WTC11 (cell line): ENCODE measurements around the gene MRPS10. TPM values are rescaled to one million over a fixed set of nuclear protein-coding genes. Genes with fewer than 3 reads are reported as not detected.

ENCODE experiments used
- ATAC-seq: fragments of 200-7000 bp; cut with Tn5 transposase; 2 replicates; pipeline ENCODE4 v1.10.0; 2021; ENCODE audit warnings: mild to moderate bottlenecking, moderate library complexity
- CTCF ChIA-PET: fragments of 300-600 bp; sonication (Branson Sonifier 250); formaldehyde crosslinking; loops from one replicate; lab custom pipeline; 2021; ENCODE audit warnings: antibody characterized with exemption; lab: Charles Lee
- POLR2A ChIA-PET: fragments of 350-600 bp; sonication (Branson Sonifier 250); formaldehyde crosslinking; loops from one replicate; lab custom pipeline; 2021; ENCODE audit warnings: antibody characterized with exemption; lab: Charles Lee
- DNase-seq: peaks from one replicate; pipeline ENCODE4 v3.0.0; 2021; ENCODE audit warnings: low spot score
- H3K27ac Mint-ChIP-seq: 2 replicates; pipeline ENCODE4 v1.8.0; 2021; ENCODE audit warnings: mixed read lengths
- H3K27me3 Mint-ChIP-seq: 2 replicates; pipeline ENCODE4 v1.8.0; 2021; ENCODE audit warnings: low read depth, mild to moderate bottlenecking, moderate library complexity, mixed read lengths
- H3K36me3 Mint-ChIP-seq: 2 replicates; pipeline ENCODE4 v1.8.0; 2021; ENCODE audit warnings: mixed read lengths
- H3K4me1 Mint-ChIP-seq: 2 replicates; pipeline ENCODE4 v1.8.0; 2022; ENCODE audit warnings: mixed read lengths
- H3K4me3 Mint-ChIP-seq: 2 replicates; pipeline ENCODE4 v1.8.0; 2021; ENCODE audit warnings: mild to moderate bottlenecking, moderate library complexity, mixed read lengths
- H3K9me3 Mint-ChIP-seq: 2 replicates; pipeline ENCODE4 v1.8.0; 2021; ENCODE audit warnings: mixed read lengths
- ATF1 ChIP-seq: sonication (generic); formaldehyde crosslinking; IDR thresholded peaks from 2 replicates; pipeline ENCODE4 v1.8.1; 2023; ENCODE audit warnings: mild to moderate bottlenecking, moderate library complexity, missing genetic modification reagents
- CBFB ChIP-seq: sonication (generic); formaldehyde crosslinking; IDR thresholded peaks from 2 replicates; pipeline ENCODE4 v1.8.1; 2022; ENCODE audit warnings: mild to moderate bottlenecking, low read depth, missing genetic modification reagents
- CREB1 ChIP-seq: sonication (generic); formaldehyde crosslinking; IDR thresholded peaks from 2 replicates; pipeline ENCODE4 v1.8.0; 2023; ENCODE audit warnings: mild to moderate bottlenecking, missing genetic modification reagents
- ESRRA ChIP-seq: sonication (generic); formaldehyde crosslinking; IDR thresholded peaks from 2 replicates; pipeline ENCODE4 v1.8.1; 2022; ENCODE audit warnings: mild to moderate bottlenecking, missing genetic modification reagents, borderline replicate concordance
- ETV6 ChIP-seq: sonication (generic); formaldehyde crosslinking; IDR thresholded peaks from 2 replicates; pipeline ENCODE4 v1.8.1; 2022; ENCODE audit warnings: mild to moderate bottlenecking, missing genetic modification reagents
- FOXJ3 ChIP-seq: sonication (generic); formaldehyde crosslinking; IDR thresholded peaks from 2 replicates; pipeline ENCODE4 v1.9.0; 2021; ENCODE audit warnings: missing genetic modification reagents, mild to moderate bottlenecking, borderline replicate concordance
- JAZF1 ChIP-seq: fragments of 250-450 bp; sonication (Bioruptor Pico); IDR thresholded peaks from 2 replicates; pipeline ENCODE4 v1.9.0; 2021; ENCODE audit warnings: moderate library complexity, mild to moderate bottlenecking, inconsistent platforms
- MXD4 ChIP-seq: fragments of 250-450 bp; sonication (Bioruptor Pico); IDR thresholded peaks from 2 replicates; pipeline ENCODE4 v1.8.0; 2021; ENCODE audit warnings: mild to moderate bottlenecking, moderate library complexity, borderline replicate concordance
- SP1 ChIP-seq: sonication (generic); formaldehyde crosslinking; conservative IDR thresholded peaks from 2 replicates; pipeline ENCODE4 v1.8.1; 2022; ENCODE audit warnings: missing genetic modification reagents
- TP53 ChIP-seq: sonication (generic); formaldehyde crosslinking; IDR thresholded peaks from 2 replicates; pipeline ENCODE4 v1.8.1; 2023; ENCODE audit warnings: mild to moderate bottlenecking, missing genetic modification reagents
- ZNF317 ChIP-seq: sonication (generic); formaldehyde crosslinking; IDR thresholded peaks from 2 replicates; pipeline ENCODE4 v1.8.1; 2023; ENCODE audit warnings: low read depth, mild to moderate bottlenecking, moderate library complexity, missing genetic modification reagents, borderline replicate concordance
- total RNA-seq: library from RNA; stranded (reverse); gene quantifications from 3 replicates; pipeline ENCODE4 v1.2.3, GENCODE V29; 2021
- TF ChIP-seq, protein P1 (sequence below): fragments of 250-450 bp; sonication (Bioruptor Pico); conservative IDR thresholded peaks from 2 replicates; pipeline ENCODE4 v1.9.0; 2021; ENCODE audit warnings: mild to moderate bottlenecking
- TF ChIP-seq, protein P2 (sequence below): sonication (generic); formaldehyde crosslinking; IDR thresholded peaks from 2 replicates; pipeline ENCODE4 v1.8.1; 2022; ENCODE audit warnings: low read depth, mild to moderate bottlenecking, moderate library complexity, missing genetic modification reagents, borderline replicate concordance
- TF ChIP-seq, protein P3 (sequence below): sonication (generic); formaldehyde crosslinking; IDR thresholded peaks from 2 replicates; pipeline ENCODE4 v1.8.0; 2023; ENCODE audit warnings: missing genetic modification reagents
- TF ChIP-seq, protein P4 (sequence below): sonication (generic); formaldehyde crosslinking; IDR thresholded peaks from 2 replicates; pipeline ENCODE4 v1.8.1; 2023; ENCODE audit warnings: mild to moderate bottlenecking, missing genetic modification reagents, borderline replicate concordance
- TF ChIP-seq, protein P5 (sequence below): sonication (generic); formaldehyde crosslinking; IDR thresholded peaks from 2 replicates; pipeline ENCODE4 v1.8.1; 2023; ENCODE audit warnings: mild to moderate bottlenecking, missing genetic modification reagents, moderate library complexity

The MRPS10 gene
- total RNA-seq, 1 experiment from 2014 or later: 31.3 TPM

DNA sequence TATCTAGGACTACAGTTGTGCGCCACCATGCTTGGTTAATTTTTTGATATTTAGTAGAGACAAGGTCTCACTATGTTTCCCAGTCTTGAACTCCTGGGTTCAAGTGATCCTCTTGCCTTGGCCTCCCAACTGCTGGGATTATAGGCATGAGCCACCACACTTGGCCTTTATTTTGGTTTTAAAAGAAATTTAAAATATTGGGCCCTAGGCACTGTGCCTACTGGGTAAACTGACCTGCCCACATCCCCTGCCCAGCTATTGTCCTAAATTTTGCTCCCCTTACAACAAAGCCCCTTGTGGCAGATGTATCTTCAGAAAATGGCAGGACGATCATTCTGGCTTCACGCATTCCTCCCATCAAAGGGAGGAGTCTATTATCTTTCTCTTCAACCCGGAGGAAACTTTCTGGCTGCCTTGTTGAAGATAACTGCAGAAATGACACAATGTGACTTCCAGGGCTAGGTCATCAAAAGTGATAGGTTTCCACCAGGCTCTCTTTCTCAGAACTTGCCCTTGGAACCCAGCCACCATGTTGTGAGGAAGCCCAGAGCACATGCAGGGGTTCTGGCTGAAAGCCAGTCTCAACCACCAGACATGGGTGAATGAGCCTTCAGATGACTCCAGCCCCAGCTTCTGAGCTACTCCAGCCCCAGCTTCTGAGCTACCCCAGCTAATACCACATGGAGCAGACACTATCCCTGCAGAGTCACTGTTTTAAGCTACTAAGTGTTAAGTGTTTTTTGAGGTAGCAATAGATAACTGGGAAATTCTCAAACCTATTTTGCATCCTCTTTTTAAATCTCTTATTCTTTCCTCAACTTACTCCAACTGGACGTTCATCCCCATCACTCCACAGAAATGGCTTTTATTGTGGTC is 18.3 kb downstream of the MRPS10 start:
- Mint-ChIP-seq H3K9me3 (no peaks in the 10 kb centered on the region), H3K4me3 (no peak overlapping the region), H3K27me3 (no peaks in the 10 kb centered on the region; the same call in 1 of the 2 replicates), H3K27ac (no peak overlapping the region), H3K36me3 (peaks cover 1% of the 10 kb centered on the region), H3K4me1 (no peaks in the 10 kb centered on the region)
- no peak for TF ChIP-seq MXD4 (CRISPR knock-in tag)
- no peak for TF ChIP-seq ESRRA (CRISPR knock-in tag)
- no peak for TF ChIP-seq SP1 (CRISPR knock-in tag)
- TF ChIP-seq, protein P1, sequence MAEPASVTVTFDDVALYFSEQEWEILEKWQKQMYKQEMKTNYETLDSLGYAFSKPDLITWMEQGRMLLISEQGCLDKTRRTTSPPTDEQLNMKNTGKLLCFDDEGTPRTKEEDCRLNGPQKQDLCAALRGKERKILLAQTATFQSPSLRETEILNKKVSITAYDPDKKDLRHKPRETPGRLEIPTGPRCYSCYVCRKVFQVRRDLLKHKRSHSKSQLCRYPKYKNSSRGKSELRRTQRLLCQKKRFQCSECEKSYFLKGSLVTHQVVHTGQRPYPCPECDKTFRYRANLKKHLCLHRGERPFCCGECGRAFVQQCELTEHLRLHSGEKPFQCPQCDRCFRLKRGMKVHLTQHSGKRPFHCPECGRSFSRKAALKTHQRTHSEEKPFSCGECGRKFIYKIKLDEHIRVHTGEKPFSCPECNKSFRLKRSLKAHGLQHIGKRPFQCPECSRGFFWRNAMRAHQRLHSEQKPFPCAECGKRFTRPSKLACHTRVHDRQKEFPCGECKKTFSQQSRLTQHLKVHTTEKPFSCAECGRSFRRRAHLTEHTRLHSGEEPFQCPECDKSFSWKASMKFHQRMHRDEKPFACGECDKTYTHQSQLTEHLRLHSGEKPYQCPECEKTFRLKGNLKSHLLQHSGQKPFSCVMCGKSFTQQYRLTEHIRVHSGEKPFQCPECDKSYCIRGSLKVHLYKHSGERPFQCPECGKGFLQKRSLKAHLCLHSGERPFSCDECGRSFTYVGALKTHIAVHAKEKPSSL (CRISPR knock-in tag): no peak
- no peak for TF ChIP-seq FOXJ3 (CRISPR knock-in tag)
- TF ChIP-seq TP53 (CRISPR knock-in tag): no peak
- TF ChIP-seq CBFB (CRISPR knock-in tag): no peak
- TF ChIP-seq, protein P2, sequence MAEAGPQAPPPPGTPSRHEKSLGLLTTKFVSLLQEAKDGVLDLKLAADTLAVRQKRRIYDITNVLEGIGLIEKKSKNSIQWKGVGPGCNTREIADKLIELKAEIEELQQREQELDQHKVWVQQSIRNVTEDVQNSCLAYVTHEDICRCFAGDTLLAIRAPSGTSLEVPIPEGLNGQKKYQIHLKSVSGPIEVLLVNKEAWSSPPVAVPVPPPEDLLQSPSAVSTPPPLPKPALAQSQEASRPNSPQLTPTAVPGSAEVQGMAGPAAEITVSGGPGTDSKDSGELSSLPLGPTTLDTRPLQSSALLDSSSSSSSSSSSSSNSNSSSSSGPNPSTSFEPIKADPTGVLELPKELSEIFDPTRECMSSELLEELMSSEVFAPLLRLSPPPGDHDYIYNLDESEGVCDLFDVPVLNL: no peak
- no peak for TF ChIP-seq ZNF317 (CRISPR knock-in tag)
- TF ChIP-seq, protein P3, sequence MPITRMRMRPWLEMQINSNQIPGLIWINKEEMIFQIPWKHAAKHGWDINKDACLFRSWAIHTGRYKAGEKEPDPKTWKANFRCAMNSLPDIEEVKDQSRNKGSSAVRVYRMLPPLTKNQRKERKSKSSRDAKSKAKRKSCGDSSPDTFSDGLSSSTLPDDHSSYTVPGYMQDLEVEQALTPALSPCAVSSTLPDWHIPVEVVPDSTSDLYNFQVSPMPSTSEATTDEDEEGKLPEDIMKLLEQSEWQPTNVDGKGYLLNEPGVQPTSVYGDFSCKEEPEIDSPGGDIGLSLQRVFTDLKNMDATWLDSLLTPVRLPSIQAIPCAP (CRISPR knock-in tag): no peak
- TF ChIP-seq, protein P4, sequence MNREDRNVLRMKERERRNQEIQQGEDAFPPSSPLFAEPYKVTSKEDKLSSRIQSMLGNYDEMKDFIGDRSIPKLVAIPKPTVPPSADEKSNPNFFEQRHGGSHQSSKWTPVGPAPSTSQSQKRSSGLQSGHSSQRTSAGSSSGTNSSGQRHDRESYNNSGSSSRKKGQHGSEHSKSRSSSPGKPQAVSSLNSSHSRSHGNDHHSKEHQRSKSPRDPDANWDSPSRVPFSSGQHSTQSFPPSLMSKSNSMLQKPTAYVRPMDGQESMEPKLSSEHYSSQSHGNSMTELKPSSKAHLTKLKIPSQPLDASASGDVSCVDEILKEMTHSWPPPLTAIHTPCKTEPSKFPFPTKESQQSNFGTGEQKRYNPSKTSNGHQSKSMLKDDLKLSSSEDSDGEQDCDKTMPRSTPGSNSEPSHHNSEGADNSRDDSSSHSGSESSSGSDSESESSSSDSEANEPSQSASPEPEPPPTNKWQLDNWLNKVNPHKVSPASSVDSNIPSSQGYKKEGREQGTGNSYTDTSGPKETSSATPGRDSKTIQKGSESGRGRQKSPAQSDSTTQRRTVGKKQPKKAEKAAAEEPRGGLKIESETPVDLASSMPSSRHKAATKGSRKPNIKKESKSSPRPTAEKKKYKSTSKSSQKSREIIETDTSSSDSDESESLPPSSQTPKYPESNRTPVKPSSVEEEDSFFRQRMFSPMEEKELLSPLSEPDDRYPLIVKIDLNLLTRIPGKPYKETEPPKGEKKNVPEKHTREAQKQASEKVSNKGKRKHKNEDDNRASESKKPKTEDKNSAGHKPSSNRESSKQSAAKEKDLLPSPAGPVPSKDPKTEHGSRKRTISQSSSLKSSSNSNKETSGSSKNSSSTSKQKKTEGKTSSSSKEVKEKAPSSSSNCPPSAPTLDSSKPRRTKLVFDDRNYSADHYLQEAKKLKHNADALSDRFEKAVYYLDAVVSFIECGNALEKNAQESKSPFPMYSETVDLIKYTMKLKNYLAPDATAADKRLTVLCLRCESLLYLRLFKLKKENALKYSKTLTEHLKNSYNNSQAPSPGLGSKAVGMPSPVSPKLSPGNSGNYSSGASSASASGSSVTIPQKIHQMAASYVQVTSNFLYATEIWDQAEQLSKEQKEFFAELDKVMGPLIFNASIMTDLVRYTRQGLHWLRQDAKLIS (CRISPR knock-in tag): no peak
- TF ChIP-seq JAZF1: no peak
- TF ChIP-seq ETV6 (CRISPR knock-in tag): no peak
- no peak for TF ChIP-seq CREB1 (CRISPR knock-in tag)
- no peak for TF ChIP-seq ATF1 (CRISPR knock-in tag)
- TF ChIP-seq, protein P5, sequence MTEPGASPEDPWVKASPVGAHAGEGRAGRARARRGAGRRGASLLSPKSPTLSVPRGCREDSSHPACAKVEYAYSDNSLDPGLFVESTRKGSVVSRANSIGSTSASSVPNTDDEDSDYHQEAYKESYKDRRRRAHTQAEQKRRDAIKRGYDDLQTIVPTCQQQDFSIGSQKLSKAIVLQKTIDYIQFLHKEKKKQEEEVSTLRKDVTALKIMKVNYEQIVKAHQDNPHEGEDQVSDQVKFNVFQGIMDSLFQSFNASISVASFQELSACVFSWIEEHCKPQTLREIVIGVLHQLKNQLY (CRISPR knock-in tag): no peak
- CTCF ChIA-PET: interaction anchor here (0.8 kb wide), 1 partner anchor 103 kb away, joined by 4 read pairs; no protein-coding TSS in a partner anchor
- no peak for ATAC-seq
- no peak for DNase-seq
- POLR2A ChIA-PET: no interaction called here
